Brain microvascular endothelial cell (primary cell): ENCODE measurements around the gene SHOX.

Experiments
- DNase-seq: peaks from one replicate; pipeline ENCODE4 v3.0.0-alpha.2; 2020
- H3K27ac ChIP-seq: fragments of 250-450 bp; sonication (Bioruptor Pico); 2 replicates; pipeline ENCODE4 v1.5.1; 2020; ENCODE audit warnings: mild to moderate bottlenecking, moderate library complexity
- H3K27me3 ChIP-seq: fragments of 250-450 bp; sonication (Bioruptor Pico); replicated peaks from 2 replicates; pipeline ENCODE4 v1.5.1; 2020; ENCODE audit warnings: mild to moderate bottlenecking
- H3K36me3 ChIP-seq: fragments of 250-450 bp; sonication (Bioruptor Pico); replicated peaks from 2 replicates; pipeline ENCODE4 v1.5.1; 2020; ENCODE audit warnings: mild to moderate bottlenecking
- H3K4me3 ChIP-seq: 2 replicates; pipeline ENCODE4 v1.5.1; 2011; ENCODE audit warnings: low read depth, mild to moderate bottlenecking, control low read depth, low read length, moderate library complexity
- CTCF ChIP-seq: IDR thresholded peaks from 2 replicates; pipeline ENCODE4 v1.5.1; 2011; ENCODE audit warnings: low read depth, mild to moderate bottlenecking, moderate library complexity, low read length, control low read depth, inconsistent platforms; ENCODE audit errors: missing control alignments
- in situ Hi-C: cut with HindIII; loops from 2 replicates; pipeline ENCODE4 v1.10.0; 2017; ENCODE audit warnings: low sequenced_read_pairs, low pct_ligation_motif_present

The SHOX gene

GRCh38 chrX:631802-632365, 1.3 kb downstream of the SHOX start:
- in situ Hi-C loops: no loop called here
- no peak overlapping the region for H3K27ac ChIP-seq
- no peak for DNase-seq
- TF ChIP-seq CTCF: no peak
- no peak overlapping the region for H3K4me3 ChIP-seq
- H3K27me3 ChIP-seq: peaks cover 70% of the 10 kb centered on the region
- no peaks in the 10 kb centered on the region for H3K36me3 ChIP-seq

- no peak for TF ChIP-seq CTCF
- peaks cover 70% of the 10 kb centered on the region for H3K27me3 ChIP-seq
- no peaks in the 10 kb centered on the region for H3K36me3 ChIP-seq
- no peak overlapping the region for H3K27ac ChIP-seq
- DNase-seq: no peak
- H3K4me3 ChIP-seq: no peak overlapping the region
- in situ Hi-C loops: no loop called here
These were observed 1.9 kb downstream of the SHOX start for GRCh38 chrX:632366-633042.

- Histone ChIP-seq H3K4me3 (no peak overlapping the region), H3K27ac (no peak overlapping the region), H3K27me3 (peaks cover 75% of the 10 kb centered on the region), H3K36me3 (no peaks in the 10 kb centered on the region)
- in situ Hi-C loops: no loop called here
- no peak for DNase-seq
- no peak for TF ChIP-seq CTCF
These were observed 2.7 kb downstream of the SHOX start for GRCh38 chrX:633043-633984.

GRCh38 chrX:633985-634958, 3.7 kb downstream of the SHOX start:
- Histone ChIP-seq H3K4me3 (no peak overlapping the region), H3K36me3 (no peaks in the 10 kb centered on the region), H3K27me3 (peaks cover 82% of the 10 kb centered on the region), H3K27ac (no peak overlapping the region)
- DNase-seq: no peak
- no peak for TF ChIP-seq CTCF
- in situ Hi-C loops: no loop called here

GRCh38 chrX:635428-636090, 5.0 kb downstream of the SHOX start:
- no peak for DNase-seq
- in situ Hi-C loops: no loop called here
- H3K27ac ChIP-seq: no peak overlapping the region
- H3K36me3 ChIP-seq: no peaks in the 10 kb centered on the region
- no peak overlapping the region for H3K4me3 ChIP-seq
- TF ChIP-seq CTCF: no peak
- H3K27me3 ChIP-seq: peaks cover 71% of the 10 kb centered on the region
